Osteocyte (in vitro differentiated cells): ENCODE results near the gene PHACTR3. TPM values are rescaled to one million over a fixed set of nuclear protein-coding genes. Genes with fewer than 3 reads are reported as not detected.

Source experiments
- DNase-seq: peaks from one replicate; pipeline ENCODE4 v3.0.0; 2021; ENCODE audit warnings: mixed read lengths; ENCODE audit not compliant: unreplicated experiment; ENCODE audit errors: extremely low spot score
- H3K27ac Mint-ChIP-seq: one replicate; pipeline ENCODE4 v1.8.0; 2021; ENCODE audit warnings: mild to moderate bottlenecking, mixed read lengths; ENCODE audit not compliant: unreplicated experiment
- H3K27me3 Mint-ChIP-seq: one replicate; pipeline ENCODE4 v1.8.0; 2021; ENCODE audit warnings: mixed read lengths; ENCODE audit not compliant: unreplicated experiment
- H3K36me3 Mint-ChIP-seq: one replicate; pipeline ENCODE4 v1.8.0; 2021; ENCODE audit warnings: mixed read lengths; ENCODE audit not compliant: unreplicated experiment
- H3K4me1 Mint-ChIP-seq: one replicate; pipeline ENCODE4 v1.8.0; 2021; ENCODE audit warnings: mixed read lengths; ENCODE audit not compliant: unreplicated experiment
- H3K4me3 Mint-ChIP-seq: one replicate; pipeline ENCODE4 v1.8.0; 2021; ENCODE audit warnings: mild to moderate bottlenecking, moderate library complexity, mixed read lengths; ENCODE audit not compliant: unreplicated experiment
- H3K9me3 Mint-ChIP-seq: one replicate; pipeline ENCODE4 v1.8.0; 2021; ENCODE audit warnings: mixed read lengths; ENCODE audit not compliant: unreplicated experiment
- total RNA-seq: library from RNA; stranded (reverse); gene quantifications from 2 replicates; pipeline ENCODE4 v1.2.1, GENCODE V29; 2021
- TF ChIP-seq, protein P1 (sequence below): fragments of 200-600 bp; sonication (generic); IDR thresholded peaks from 2 replicates; pipeline ENCODE4 v1.5.0; 2021; ENCODE audit warnings: antibody characterized with exemption, mild to moderate bottlenecking, moderate library complexity

The PHACTR3 gene
- total RNA-seq, 1 donor from 2014 or later: not detected

DNA sequence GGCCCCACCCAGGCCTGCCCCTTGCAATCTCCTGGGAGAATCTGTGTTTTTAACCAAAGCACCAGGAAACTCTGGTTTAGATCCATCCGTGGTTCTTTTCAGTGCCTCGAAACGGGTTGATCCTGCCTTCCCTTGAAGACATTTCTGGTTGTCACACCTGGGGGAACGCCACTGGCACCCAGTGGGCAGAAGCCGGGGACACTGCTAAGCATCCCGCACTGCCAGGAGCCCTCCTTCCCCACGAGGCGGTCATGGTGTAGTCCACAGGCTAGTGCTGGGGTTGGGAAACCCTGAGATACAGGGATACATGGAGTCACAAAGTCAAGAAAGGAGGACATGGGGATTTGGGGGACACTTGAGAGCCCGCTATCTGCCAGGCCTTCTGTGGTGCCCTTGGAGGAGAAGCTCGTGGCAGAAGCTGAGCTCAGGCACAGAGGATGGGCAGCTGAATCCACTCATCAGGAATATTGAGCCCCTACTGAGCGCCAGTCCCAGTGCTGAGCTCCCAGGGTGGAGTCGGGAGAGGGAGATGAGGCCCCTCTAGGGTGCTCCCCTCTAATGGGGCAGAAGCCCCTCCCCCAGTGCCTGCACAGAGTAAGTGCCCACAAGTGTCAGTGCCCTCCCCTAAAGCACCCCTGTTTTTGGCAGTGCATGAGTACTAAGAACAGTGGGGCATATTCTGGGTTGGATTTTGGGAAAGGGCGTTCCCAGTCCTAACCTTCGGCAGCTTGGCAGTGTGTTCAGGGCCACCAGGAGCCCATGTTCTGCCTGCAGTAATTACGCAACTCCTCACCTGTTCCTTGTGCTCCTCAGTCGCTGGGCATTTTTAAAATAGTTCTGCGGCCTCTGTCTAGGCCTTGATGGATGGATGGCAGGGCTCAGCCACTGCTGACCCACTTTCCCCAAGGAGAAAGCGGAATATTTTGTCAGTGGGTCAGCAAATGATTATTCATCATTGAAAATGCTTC, 25.6 kb upstream of the PHACTR3 start:
- H3K36me3 Mint-ChIP-seq: no peaks in the 10 kb centered on the region
- H3K4me1 Mint-ChIP-seq: peaks cover 4% of the 10 kb centered on the region
- TF ChIP-seq, protein P1, sequence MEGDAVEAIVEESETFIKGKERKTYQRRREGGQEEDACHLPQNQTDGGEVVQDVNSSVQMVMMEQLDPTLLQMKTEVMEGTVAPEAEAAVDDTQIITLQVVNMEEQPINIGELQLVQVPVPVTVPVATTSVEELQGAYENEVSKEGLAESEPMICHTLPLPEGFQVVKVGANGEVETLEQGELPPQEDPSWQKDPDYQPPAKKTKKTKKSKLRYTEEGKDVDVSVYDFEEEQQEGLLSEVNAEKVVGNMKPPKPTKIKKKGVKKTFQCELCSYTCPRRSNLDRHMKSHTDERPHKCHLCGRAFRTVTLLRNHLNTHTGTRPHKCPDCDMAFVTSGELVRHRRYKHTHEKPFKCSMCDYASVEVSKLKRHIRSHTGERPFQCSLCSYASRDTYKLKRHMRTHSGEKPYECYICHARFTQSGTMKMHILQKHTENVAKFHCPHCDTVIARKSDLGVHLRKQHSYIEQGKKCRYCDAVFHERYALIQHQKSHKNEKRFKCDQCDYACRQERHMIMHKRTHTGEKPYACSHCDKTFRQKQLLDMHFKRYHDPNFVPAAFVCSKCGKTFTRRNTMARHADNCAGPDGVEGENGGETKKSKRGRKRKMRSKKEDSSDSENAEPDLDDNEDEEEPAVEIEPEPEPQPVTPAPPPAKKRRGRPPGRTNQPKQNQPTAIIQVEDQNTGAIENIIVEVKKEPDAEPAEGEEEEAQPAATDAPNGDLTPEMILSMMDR: no peak
- DNase-seq: no peak
- no peak overlapping the region for H3K4me3 Mint-ChIP-seq
- H3K9me3 Mint-ChIP-seq: no peaks in the 10 kb centered on the region
- H3K27ac Mint-ChIP-seq: no peak overlapping the region
- H3K27me3 Mint-ChIP-seq: peaks cover 41% of the 10 kb centered on the region

DNA sequence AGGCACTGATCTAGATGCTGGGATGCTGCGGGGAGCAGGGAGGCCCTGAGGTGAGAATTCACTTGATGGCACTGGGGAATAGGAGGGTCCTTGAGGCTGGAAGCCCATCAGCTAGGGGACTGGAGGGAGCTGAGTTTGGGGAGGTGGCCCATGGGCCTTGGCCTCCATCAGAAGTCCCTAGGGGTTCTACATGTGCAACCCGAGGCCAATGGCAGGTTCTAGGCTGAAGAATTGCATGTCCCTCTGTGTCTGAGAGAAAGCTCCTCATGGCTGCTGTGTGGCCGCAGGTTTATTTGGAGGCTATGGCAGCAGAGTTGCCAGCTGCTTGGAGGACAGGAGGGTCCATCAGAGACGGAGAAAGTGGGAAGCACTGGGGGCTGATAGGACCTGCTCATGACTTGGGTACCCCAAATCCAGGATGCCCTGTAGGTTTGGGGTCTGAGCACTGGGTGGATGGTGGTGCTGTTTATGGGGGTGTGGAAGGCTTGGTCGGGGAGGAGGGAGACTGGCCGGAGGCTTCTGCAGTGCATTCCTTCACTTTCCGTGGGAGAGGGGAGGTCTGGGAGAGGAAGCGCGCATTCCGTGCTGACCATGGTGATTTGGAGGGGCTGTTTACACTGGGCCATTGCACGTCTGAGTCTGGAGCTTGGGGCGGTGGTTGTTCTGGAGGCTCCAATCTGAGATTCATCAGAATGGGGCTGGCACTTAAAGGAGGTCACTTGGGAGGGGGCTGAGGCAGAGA, 24.8 kb upstream of the PHACTR3 start:
- H3K4me3 Mint-ChIP-seq: no peak overlapping the region
- H3K27ac Mint-ChIP-seq: no peak overlapping the region
- no peaks in the 10 kb centered on the region for H3K9me3 Mint-ChIP-seq
- peaks cover 4% of the 10 kb centered on the region for H3K4me1 Mint-ChIP-seq
- TF ChIP-seq, protein P1: no peak
- H3K36me3 Mint-ChIP-seq: no peaks in the 10 kb centered on the region
- DNase-seq: no peak
- H3K27me3 Mint-ChIP-seq: peaks cover 41% of the 10 kb centered on the region

DNA sequence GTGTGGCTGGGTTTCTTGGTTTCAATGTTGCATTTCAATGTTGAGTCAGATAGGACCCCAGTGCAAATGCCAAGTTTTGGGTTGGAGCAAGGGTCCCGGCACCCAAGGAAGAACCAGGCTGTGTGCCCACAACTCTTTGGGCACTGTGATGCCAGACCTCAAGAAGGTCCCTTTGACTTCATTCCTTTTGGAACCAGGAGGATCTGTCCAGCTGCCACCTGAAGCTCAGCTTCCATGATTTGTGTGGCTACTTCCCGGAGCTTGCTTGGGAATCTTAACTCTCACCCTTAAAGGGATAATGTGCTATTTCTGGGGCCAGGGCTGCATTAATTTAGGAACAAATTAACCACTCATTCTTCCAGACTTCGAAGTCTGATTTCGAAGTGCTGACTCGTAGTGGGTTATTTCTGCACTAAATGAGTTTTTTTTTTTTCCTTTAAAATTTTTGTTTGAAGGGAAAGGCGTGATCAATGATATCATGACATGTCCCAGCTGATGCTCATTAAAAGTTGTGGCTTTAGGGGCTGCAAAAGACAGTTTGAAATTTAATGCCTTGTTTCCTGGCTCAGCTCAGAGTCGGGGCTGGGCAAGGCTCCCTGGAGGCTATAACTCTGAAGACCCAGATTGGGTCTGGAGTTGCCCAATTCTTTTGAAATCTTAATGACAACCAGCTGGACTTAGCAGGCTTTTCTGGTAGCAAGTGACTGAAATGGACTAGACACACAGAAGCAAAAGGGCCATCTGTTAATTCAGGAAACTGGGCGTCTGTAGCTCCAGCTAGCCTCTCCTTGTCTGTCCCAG, 24.0 kb upstream of the PHACTR3 start:
- TF ChIP-seq, protein P1: no peak
- Mint-ChIP-seq H3K27me3 (peaks cover 37% of the 10 kb centered on the region), H3K4me1 (peaks cover 4% of the 10 kb centered on the region), H3K9me3 (no peaks in the 10 kb centered on the region), H3K36me3 (no peaks in the 10 kb centered on the region), H3K4me3 (no peak overlapping the region), H3K27ac (no peak overlapping the region)
- DNase-seq: no peak

DNA sequence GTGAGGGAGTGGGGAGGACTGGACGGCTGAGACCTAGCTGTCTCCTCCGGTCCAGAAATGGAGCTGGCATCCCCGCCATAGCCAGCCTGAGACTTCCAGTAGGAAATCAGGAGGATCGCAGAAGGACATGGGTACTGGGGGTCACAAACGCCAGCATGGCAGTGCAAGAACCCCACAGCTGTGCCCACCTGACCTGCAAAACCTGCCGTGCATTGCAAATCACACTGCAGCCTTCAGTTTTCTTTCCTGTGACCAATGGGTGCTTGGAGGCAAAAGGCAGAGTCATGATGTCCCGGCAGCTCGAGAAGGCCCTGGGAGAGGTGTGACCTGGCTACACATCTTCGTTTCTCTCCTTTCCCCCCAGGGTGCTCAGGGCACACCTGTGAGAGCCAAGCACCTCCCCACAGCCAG, 23.3 kb upstream of the PHACTR3 start:
- Mint-ChIP-seq H3K4me1 (peaks cover 4% of the 10 kb centered on the region), H3K36me3 (no peaks in the 10 kb centered on the region), H3K4me3 (no peak overlapping the region), H3K27ac (no peak overlapping the region), H3K27me3 (peaks cover 32% of the 10 kb centered on the region), H3K9me3 (no peaks in the 10 kb centered on the region)
- no peak for DNase-seq
- TF ChIP-seq, protein P1: no peak
